Right lobe of liver (tissue), 6 donors: ENCODE data around the gene RUSC2. TPM values are rescaled to one million over a fixed set of nuclear protein-coding genes. Genes with fewer than 3 reads are reported as not detected.
"Not testable (repeated sequence)": the region's sequence is repeated elsewhere in the genome, so short reads cannot be mapped to it uniquely, and the experiment has no call there.

Experiments
- ATAC-seq, 4 donors: fragments of 200-7000 bp; cut with Tn5 transposase; one replicate each; pipeline ENCODE4 v1.9.1; 2020; ENCODE audit warnings: mild to moderate bottlenecking in 4 of 4, moderate library complexity in 4 of 4
- DNase-seq, 3 donors: peaks; one replicate each; pipeline ENCODE4 v3.0.0-alpha.2; 2020
- H3K27ac ChIP-seq, 3 donors: fragments of 200-600 bp; one replicate each; pipeline ENCODE4 v1.8.0; 2022
- H3K27me3 ChIP-seq, 2 donors: fragments of 200-600 bp; one replicate each; pipeline ENCODE4 v1.8.0; 2022
- H3K36me3 ChIP-seq, 4 donors: fragments of 200-600 bp; sonication (generic) in 1 of 4; one replicate each; pipeline versions ENCODE4 v1.5.1 to v1.8.0; 2017 to 2022; ENCODE audit warnings: control low read depth in 1 of 4
- H3K4me1 ChIP-seq, 4 donors: fragments of 200-600 bp; sonication (generic) in 1 of 4; one replicate each; pipeline versions ENCODE4 v1.5.1 to v1.8.0; 2017 to 2022; ENCODE audit warnings: control low read depth in 1 of 4
- H3K4me3 ChIP-seq, 3 donors: fragments of 200-600 bp; one replicate each; pipeline ENCODE4 v1.8.0; 2022
- H3K9me3 ChIP-seq, 4 donors: fragments of 200-600 bp; sonication (generic) in 1 of 4; one replicate each; pipeline versions ENCODE4 v1.5.1 to v1.8.0; 2017 to 2022; ENCODE audit warnings: control low read depth in 1 of 4
- CTCF ChIP-seq, 4 donors: fragments of 200-600 bp in 3 of 4; fragments of 450-650 bp in 1 of 4; IDR thresholded peaks; one replicate each; pipeline versions ENCODE4 v1.5.1 to v1.8.0; 2016 to 2022; ENCODE audit warnings: antibody characterized with exemption in 4 of 4, mild to moderate bottlenecking in 2 of 4
- POLR2A ChIP-seq: fragments of 450-650 bp; IDR thresholded peaks from one replicate; pipeline ENCODE4 v1.6.1; 2017; ENCODE audit warnings: antibody characterized with exemption, mild to moderate bottlenecking
- WGBS: methylation state at CpG from one replicate; pipeline ENCODE4 v1.1.6; 2018; ENCODE audit warnings: low coverage, low lambda C conversion rate; ENCODE audit not compliant: insufficient coverage; ENCODE audit errors: missing lambda C conversion rate; 5-methylcytosine and 5-hydroxymethylcytosine counted together
- intact Hi-C, 2 donors: fragments of 100-400 bp; cut with DNase I; formaldehyde crosslinking; loops; one replicate each; pipeline versions ENCODE4 v1.11.2 to v1.14.1; 2022
- total RNA-seq, 6 experiments: library from RNA; depleted of rRNA in 2 of 6; stranded (reverse); fragments of >200 nt in 2 of 6; fragmentation: NEBNext Ultra II Directional in 3 of 6; extraction: Animal tissue kit (Norgen Biotek cat#: 25700) in 3 of 6; gene quantifications; one replicate each; pipeline versions ENCODE4 v1.1.0 to v1.2.4, GENCODE V29; 2016 to 2023
- donor health status: DM: no; HTN: yes; CAD: no.
- donor health status: DM: no; HTN: no; CAD: no.
- donor health status: DM: no; HTN: no; CAD: no.
- donor health status: DM: no; HTN: yes; CAD: no.
- donor health status: DM: no; HTN: yes; CAD: no.

RUSC2 gene
- total RNA-seq, 6 experiments from 2014 or later: 6.0 to 12.9 (median 9.1) TPM

DNA sequence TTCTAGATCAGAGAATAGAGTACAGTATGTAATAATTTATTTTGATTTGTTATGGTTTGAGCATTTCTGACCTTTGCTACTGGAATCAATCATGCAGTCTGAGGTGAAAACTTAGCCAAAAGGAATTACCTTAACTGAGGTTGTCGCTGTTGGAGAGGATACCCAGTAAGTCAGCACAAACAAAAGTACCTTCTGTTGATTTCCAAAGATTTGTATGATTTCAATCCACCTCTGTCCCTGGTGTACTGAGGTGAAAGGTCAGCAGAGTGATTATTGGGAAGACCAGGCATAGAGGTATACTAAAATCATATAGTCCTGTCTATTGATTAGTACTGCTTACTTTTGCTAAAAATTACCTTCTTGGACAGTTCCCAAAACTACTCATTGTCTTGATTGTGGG, 32.8 kb downstream of the RUSC2 start:
- Histone ChIP-seq H3K27me3 (no peaks in the 10 kb centered on the region), H3K4me3 (no peak overlapping the region), H3K27ac (peak overlapping the region in 2 of 3 donors; percentile 13 to 18), H3K9me3 (no peaks in the 10 kb centered on the region), H3K4me1 (peaks cover 0 to 65% (median 30%) of the 10 kb centered on the region in 4 donors), H3K36me3 (no peaks in the 10 kb centered on the region)
- DNase-seq (no peak), ATAC-seq (peak; percentile 9 to 34 (median 24))
- TF ChIP-seq CTCF (IDR thresholded peaks at IDR 0.05): no peak
- TF ChIP-seq POLR2A: no peak
- 38% methylated on average over 1 of the region's 1 CpG for WGBS
- intact Hi-C loops: no loop called here

GRCh38 chr9:35523556-35523955, 33.6 kb downstream of the RUSC2 start:
- H3K27me3 ChIP-seq, H3K36me3 ChIP-seq, DNase-seq, H3K9me3 ChIP-seq, ATAC-seq, H3K4me3 ChIP-seq, H3K27ac ChIP-seq, intact Hi-C loops: not testable (repeated sequence)
- peaks cover 0 to 58% (median 26%) of the 10 kb centered on the region in 4 donors for H3K4me1 ChIP-seq

DNA sequence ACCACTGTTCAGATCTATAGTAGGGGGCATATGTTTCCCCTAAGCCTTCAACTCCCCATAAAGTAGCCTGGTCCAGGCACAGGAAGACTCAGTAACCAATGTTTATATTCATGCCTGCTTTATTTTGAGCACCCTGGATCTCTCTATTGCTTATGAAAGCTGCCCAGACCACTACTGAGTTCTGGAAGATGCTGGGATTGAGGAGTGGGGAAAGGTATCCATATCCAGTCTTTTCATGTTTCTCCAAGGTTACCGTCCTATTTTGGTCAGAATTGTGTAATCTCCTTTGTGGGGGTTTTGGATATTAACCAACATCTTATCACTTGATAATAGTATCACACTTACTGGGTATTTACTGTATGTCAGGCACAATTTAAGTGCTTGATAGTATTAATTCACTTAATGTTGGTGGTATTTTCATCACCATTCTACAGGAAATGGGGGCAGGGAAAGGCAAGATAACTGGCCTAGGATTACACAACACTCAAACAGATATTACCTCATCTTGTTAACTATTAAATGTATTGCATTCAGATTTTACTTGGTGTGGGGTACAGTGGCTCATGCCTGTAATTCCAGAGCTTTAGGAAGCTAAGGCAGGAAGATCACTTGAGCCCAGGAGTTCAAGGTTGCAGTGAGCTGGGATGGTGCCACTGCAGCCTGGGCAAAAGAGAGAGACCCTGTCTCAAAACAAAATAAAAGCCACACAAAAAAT, 36.3 kb downstream of the RUSC2 start:
- WGBS: 13% methylated on average over 1 of the region's 1 CpG
- peak; percentile 76 to 88 (median 81) for ATAC-seq
- peaks cover 0 to 62% (median 18%) of the 10 kb centered on the region in 4 donors for H3K4me1 ChIP-seq

DNA sequence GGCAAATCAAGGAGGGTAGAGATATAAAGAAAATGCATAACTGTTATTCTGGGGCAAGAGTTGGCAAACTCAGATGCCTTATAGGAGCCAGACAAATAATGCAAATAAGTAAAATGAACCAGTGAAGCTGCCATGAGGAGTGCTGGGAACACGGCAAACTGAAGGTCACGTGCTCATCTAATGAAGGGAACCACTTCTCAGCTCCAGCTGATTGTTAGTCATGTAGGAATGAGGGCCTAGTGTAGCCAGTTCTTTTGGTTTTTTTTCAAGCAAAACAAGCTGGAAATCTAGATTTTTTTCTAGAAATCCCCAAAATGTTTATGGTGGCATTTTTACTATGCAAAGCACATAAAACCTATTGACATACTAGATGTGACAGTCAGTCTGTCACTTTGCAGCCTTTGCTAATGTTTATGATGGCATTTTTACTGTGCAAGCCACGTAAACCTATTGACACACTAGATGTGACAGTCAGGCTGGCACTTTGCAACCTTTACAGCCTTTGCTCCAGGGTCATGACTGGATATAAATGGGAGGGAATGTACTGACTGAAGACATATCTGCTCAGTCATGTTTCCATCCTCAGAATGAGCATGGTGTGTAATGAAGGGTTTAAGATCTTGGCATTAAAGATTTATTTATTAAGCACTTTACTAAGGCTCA, 39.4 kb downstream of the RUSC2 start:
- Histone ChIP-seq H3K4me1 (peaks cover 0 to 38% (median 5%) of the 10 kb centered on the region in 4 donors), H3K9me3 (no peaks in the 10 kb centered on the region), H3K4me3 (no peak overlapping the region), H3K27me3 (no peaks in the 10 kb centered on the region), H3K27ac (no peak overlapping the region), H3K36me3 (no peaks in the 10 kb centered on the region)
- ATAC-seq: peak in 3 of 4 donors; percentile 35 to 67 (median 50)
- WGBS: 45% methylated on average over 2 of the region's 3 CpGs
- no peak for TF ChIP-seq CTCF (IDR thresholded peaks at IDR 0.05)
- no peak for TF ChIP-seq POLR2A
- DNase-seq: no peak
- intact Hi-C loops: no loop called here

More for the DNA sequence above, 36.3 kb downstream of the RUSC2 start:
- H3K27me3 ChIP-seq: no peaks in the 10 kb centered on the region
- no peaks in the 10 kb centered on the region for H3K36me3 ChIP-seq
- DNase-seq: no peak
- peak overlapping the region in 2 of 3 donors; percentile 38 to 71 for H3K27ac ChIP-seq
- TF ChIP-seq CTCF (IDR thresholded peaks at IDR 0.05): no peak
- TF ChIP-seq POLR2A: peak; percentile 67
- intact Hi-C loops: no loop called here
- H3K4me3 ChIP-seq: no peak overlapping the region
- no peaks in the 10 kb centered on the region for H3K9me3 ChIP-seq

GRCh38 chr9:35533398-35533797, 43.5 kb downstream of the RUSC2 start:
- H3K4me1 ChIP-seq: peaks cover 0 to 13% (median 0%) of the 10 kb centered on the region in 4 donors
- intact Hi-C loops: no loop called here

DNA sequence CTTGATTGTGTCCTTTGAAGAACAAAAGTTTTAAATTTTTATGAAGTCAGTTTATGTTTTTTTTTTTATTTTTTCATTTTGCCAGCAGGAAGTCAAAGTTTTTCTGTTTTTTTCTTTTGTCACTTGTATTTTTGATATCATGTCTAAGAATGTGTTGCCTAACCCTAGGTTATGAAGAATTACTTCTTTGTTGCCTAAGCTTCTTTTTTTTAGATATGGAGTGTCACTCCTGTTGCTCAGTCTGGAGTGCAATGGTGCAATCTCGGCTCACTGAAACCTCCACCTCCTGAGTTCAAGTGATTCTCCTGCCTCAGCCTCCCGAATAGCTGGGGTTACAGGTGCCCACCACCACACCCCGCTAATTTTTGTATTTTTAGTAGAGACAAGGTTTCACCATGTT, 45.0 kb downstream of the RUSC2 start:
- not testable (repeated sequence) for H3K27ac ChIP-seq

More at GRCh38 chr9:35533398-35533797, 43.5 kb downstream of the RUSC2 start:
- H3K9me3 ChIP-seq: no peaks in the 10 kb centered on the region
- no peak overlapping the region for H3K27ac ChIP-seq
- no peaks in the 10 kb centered on the region for H3K27me3 ChIP-seq
- no peaks in the 10 kb centered on the region for H3K36me3 ChIP-seq
- H3K4me3 ChIP-seq: no peak overlapping the region
- no peak for ATAC-seq
- TF ChIP-seq POLR2A (no peak), CTCF (IDR thresholded peaks at IDR 0.05) (no peak)
- no peak for DNase-seq

More for the DNA sequence above, 45.0 kb downstream of the RUSC2 start:
- H3K4me1 ChIP-seq, H3K4me3 ChIP-seq, DNase-seq, H3K36me3 ChIP-seq, H3K27me3 ChIP-seq, intact Hi-C loops, H3K9me3 ChIP-seq, ATAC-seq: not testable (repeated sequence)
- 88% methylated on average over 2 of the region's 3 CpGs for WGBS
